GM12873 (cell line): ENCODE results near the gene NTN5.

Source experiments
- CTCF ChIP-seq: IDR thresholded peaks from 2 replicates; pipeline ENCODE4 v1.5.1; 2012; ENCODE audit warnings: low read depth, mild to moderate bottlenecking, moderate library complexity, low read length, control low read depth; ENCODE audit not compliant: insufficient read depth; ENCODE audit errors: missing control alignments

The NTN5 gene

GRCh38 chr19:48670699-48671445, 1.9 kb downstream of the NTN5 start:
- TF ChIP-seq CTCF, result no peak

DNA sequence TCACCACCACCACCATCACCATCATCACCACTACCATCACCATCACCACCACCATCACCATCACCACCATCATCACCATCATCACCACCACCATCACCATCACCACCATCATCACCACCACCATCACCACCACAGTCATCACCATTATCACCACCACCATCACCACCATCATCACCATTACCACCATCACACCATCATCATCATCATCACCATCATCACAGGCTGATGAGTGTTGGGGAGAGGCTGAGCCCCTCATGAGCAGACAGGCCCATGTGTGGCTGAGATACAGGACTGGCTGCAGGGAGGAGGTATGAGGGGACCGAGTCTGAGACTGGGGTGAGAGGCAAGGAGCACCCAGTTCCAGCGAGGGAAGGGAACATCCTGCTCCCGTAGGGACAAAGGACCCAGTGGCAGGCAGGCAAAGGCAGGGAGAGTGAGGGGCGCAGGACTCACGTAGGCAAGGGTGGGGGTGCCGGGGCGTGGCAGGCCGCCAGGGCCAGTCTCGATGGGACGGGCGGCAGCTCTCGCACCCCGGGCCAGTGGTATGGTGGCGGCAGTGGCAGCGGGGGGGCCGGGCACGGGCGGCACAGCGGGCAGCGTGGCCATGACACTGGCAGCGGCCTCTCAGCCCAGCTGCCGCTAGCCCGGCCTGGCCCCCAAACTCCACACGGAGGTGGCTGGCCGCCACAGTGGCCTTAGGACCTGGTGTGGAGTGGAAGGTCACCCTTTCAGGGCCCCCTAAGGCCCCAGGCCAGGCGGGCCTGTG, 2.7 kb downstream of the NTN5 start:
- no peak for TF ChIP-seq CTCF

GRCh38 chr19:48668761-48669160, 4.1 kb downstream of the NTN5 start:
- no peak for TF ChIP-seq CTCF

DNA sequence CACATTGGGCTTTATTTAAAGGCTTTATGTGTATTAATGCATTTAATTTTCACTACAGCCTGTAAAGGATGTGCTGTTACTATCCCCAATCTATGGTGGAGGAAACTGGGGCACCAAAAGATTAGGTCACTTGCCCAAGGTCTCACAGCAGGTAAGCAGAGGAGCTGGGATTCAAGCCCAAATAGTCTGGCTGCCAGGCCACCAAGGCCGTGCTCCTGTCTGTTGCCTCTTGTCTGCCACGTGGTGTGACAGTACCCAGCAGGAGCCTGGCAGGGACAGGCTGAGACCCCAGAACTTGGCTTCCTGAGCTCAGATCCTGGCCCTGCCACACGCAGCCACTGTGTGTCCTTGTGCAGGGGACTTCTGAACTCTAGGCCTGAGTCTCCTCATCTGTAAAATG, 4.5 kb downstream of the NTN5 start:
- TF ChIP-seq CTCF, result no peak

- TF ChIP-seq CTCF, result no peak
Observed at GRCh38 chr19:48665786-48666185, 7.0 kb downstream of the NTN5 start.

GRCh38 chr19:48664476-48664875, 8.3 kb downstream of the NTN5 start:
- TF ChIP-seq CTCF, result no peak

DNA sequence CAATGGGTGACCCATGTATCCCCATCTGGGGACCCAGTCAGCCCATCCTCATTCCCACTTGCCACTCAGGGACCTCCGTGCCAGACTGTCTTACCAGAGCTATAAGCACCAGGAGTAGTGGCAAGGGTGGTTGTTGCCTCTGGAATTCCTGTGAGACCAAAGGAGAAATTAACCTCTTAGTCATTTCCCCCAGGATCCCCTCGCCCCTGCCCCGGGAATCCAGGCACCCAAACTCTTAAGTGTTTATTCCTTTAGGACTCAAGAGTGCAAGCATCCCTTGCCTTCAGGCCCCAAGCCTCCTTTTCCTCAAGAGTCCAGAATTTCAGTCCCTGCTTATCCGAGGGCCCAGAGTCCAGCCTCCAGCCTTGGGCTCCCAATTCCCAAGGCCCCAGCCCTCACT, 9.2 kb downstream of the NTN5 start:
- TF ChIP-seq CTCF, result no peak
